ENCODE results near the gene ZEB2. TPM values are rescaled to one million over a fixed set of nuclear protein-coding genes. Genes with fewer than 3 reads are reported as not detected.

ZEB2 gene
- total RNA-seq, 1 experiment from 2014 or later = 29.4 TPM

DNA sequence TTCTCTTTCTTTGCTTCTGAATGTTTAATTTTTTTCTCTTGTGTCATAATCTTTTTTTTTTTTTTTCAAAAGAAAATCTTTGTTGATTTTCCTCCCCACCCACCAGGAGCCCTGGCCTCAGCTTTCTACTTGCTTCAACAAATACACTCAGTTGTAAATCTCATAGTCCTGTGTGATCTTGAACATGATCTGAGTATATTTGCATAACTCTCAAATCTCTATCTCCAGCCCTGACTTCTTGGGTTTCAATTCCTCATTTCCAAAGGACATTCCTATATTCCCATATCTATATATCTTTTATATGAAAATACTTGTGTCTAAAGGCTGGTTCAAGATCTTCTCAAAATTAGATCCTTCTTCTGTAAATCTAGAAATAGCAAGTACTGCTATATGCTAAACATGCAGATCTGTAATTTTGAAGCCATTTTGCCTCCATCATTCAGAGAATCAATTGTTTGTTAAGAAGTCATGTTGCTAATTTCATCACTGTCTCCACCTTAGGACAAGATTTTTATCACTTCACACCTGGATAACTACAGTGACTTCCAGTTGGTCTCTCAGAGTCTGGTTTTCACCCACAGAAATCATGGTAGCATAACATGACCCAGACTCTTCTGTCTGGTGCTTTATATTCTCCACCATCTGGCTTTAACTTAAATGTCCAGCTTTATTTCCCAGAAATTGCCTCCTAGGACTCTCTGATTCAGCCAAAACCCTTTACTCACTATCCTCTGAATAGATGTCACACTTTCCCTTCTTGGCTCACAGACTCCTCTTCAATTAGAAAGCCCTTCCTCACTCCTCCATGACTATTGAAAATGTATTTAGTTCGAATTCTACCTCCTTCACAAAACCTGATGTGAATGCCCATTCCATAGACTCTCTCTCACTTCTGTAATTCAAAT, 98.1 kb downstream of the ZEB2 start:
- H3K9ac ChIP-seq (ENCODE audit: low read length) = no peak overlapping the region
- H4K20me1 ChIP-seq (ENCODE audit: insufficient read depth, low read depth, low read length) = no peaks in the 10 kb centered on the region
- no peaks in the 10 kb centered on the region for H3K36me3 ChIP-seq (ENCODE audit: insufficient read depth, low read length)
- no peak overlapping the region for H2AFZ ChIP-seq (ENCODE audit: low read length)
- DNase-seq = no peak
- no peaks in the 10 kb centered on the region for H3K9me3 ChIP-seq (ENCODE audit: low read length)
- no peak overlapping the region for H3K27ac ChIP-seq (ENCODE audit: low read length)
- H3K9me2 ChIP-seq (replicated peaks; ENCODE audit: insufficient read depth, low read length) = no peaks in the 10 kb centered on the region
- H3K4me2 ChIP-seq (ENCODE audit: low read depth, low read length, poor library complexity, severe bottlenecking) = no peak overlapping the region
- no peaks in the 10 kb centered on the region for H3K27me3 ChIP-seq (ENCODE audit: low read length)
- H3K79me2 ChIP-seq (ENCODE audit: low read length) = no peaks in the 10 kb centered on the region
- H3K4me1 ChIP-seq (ENCODE audit: low read length) = peaks cover 26% of the 10 kb centered on the region
- H3K4me3 ChIP-seq (ENCODE audit: low read length) = no peak overlapping the region

GRCh38 chr2:144419218-144419617, 100.7 kb downstream of the ZEB2 start:
- Histone ChIP-seq H3K9ac (ENCODE audit: low read length) (no peak overlapping the region), H3K4me3 (ENCODE audit: low read length) (no peak overlapping the region), H4K20me1 (ENCODE audit: insufficient read depth, low read depth, low read length) (no peaks in the 10 kb centered on the region), H3K27me3 (ENCODE audit: low read length) (no peaks in the 10 kb centered on the region), H3K79me2 (ENCODE audit: low read length) (no peaks in the 10 kb centered on the region), H3K27ac (ENCODE audit: low read length) (no peak overlapping the region), H3K4me1 (ENCODE audit: low read length) (peaks cover 10% of the 10 kb centered on the region), H3K4me2 (ENCODE audit: low read depth, low read length, poor library complexity, severe bottlenecking) (no peak overlapping the region), H2AFZ (ENCODE audit: low read length) (no peak overlapping the region), H3K36me3 (ENCODE audit: insufficient read depth, low read length) (no peaks in the 10 kb centered on the region), H3K9me3 (ENCODE audit: low read length) (no peaks in the 10 kb centered on the region), H3K9me2 (replicated peaks; ENCODE audit: insufficient read depth, low read length) (no peaks in the 10 kb centered on the region)
- no peak for DNase-seq

GRCh38 chr2:144415386-144415785, 104.5 kb downstream of the ZEB2 start:
- H3K79me2 ChIP-seq (ENCODE audit: low read length) = no peaks in the 10 kb centered on the region

DNA sequence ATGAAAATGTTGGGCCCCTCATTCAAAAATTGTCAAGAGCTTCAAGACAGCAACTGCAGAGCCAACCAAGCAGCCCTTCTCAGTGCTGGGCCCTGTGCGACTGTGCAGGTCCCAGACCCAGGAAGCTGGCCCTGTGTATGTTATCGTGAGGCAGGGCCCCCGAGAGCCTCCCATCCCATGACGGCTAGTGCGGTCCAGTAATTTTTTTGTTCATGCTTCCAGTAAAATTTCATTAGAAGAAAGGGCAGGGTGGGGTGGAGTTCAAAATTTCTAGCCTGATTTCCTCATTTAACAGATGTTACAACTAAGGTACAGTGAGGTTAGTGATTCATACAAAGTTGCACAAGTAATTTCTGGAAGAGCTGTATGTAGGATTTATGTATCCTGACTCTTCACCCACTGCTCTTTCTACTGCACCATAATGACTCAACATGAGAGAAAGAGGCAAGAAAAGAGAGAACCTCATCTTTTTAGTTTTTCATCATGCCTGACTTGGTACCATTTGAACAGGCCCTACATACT, 105.5 kb downstream of the ZEB2 start:
- Histone ChIP-seq H3K4me1 (ENCODE audit: low read length) (no peaks in the 10 kb centered on the region), H3K9ac (ENCODE audit: low read length) (no peak overlapping the region), H3K4me3 (ENCODE audit: low read length) (no peak overlapping the region), H3K9me2 (replicated peaks; ENCODE audit: insufficient read depth, low read length) (no peaks in the 10 kb centered on the region), H3K79me2 (ENCODE audit: low read length) (no peaks in the 10 kb centered on the region), H3K4me2 (ENCODE audit: low read depth, low read length, poor library complexity, severe bottlenecking) (no peak overlapping the region), H3K27ac (ENCODE audit: low read length) (no peak overlapping the region), H3K36me3 (ENCODE audit: insufficient read depth, low read length) (no peaks in the 10 kb centered on the region), H3K9me3 (ENCODE audit: low read length) (no peaks in the 10 kb centered on the region), H3K27me3 (ENCODE audit: low read length) (no peaks in the 10 kb centered on the region), H4K20me1 (ENCODE audit: insufficient read depth, low read depth, low read length) (no peaks in the 10 kb centered on the region), H2AFZ (ENCODE audit: low read length) (no peak overlapping the region)
- DNase-seq = no peak

More at GRCh38 chr2:144415386-144415785, 104.5 kb downstream of the ZEB2 start:
- Histone ChIP-seq H3K27ac (ENCODE audit: low read length) (no peak overlapping the region), H2AFZ (ENCODE audit: low read length) (no peak overlapping the region), H3K4me3 (ENCODE audit: low read length) (no peak overlapping the region), H3K36me3 (ENCODE audit: insufficient read depth, low read length) (no peaks in the 10 kb centered on the region), H3K9ac (ENCODE audit: low read length) (no peak overlapping the region), H3K4me1 (ENCODE audit: low read length) (no peaks in the 10 kb centered on the region), H3K27me3 (ENCODE audit: low read length) (no peaks in the 10 kb centered on the region), H3K4me2 (ENCODE audit: low read depth, low read length, poor library complexity, severe bottlenecking) (no peak overlapping the region), H3K9me3 (ENCODE audit: low read length) (no peaks in the 10 kb centered on the region), H4K20me1 (ENCODE audit: insufficient read depth, low read depth, low read length) (no peaks in the 10 kb centered on the region), H3K9me2 (replicated peaks; ENCODE audit: insufficient read depth, low read length) (no peaks in the 10 kb centered on the region)
- DNase-seq = no peak

- H3K9me2 ChIP-seq (replicated peaks; ENCODE audit: insufficient read depth, low read length) = no peaks in the 10 kb centered on the region
- H3K4me3 ChIP-seq (ENCODE audit: low read length) = no peak overlapping the region
- no peaks in the 10 kb centered on the region for H3K79me2 ChIP-seq (ENCODE audit: low read length)
- H3K9ac ChIP-seq (ENCODE audit: low read length) = no peak overlapping the region
- peaks cover 2% of the 10 kb centered on the region; the same call in 1 of the 2 replicates for H3K36me3 ChIP-seq (ENCODE audit: insufficient read depth, low read length)
- H3K27ac ChIP-seq (ENCODE audit: low read length) = no peak overlapping the region
- no peak overlapping the region for H2AFZ ChIP-seq (ENCODE audit: low read length)
- H4K20me1 ChIP-seq (ENCODE audit: insufficient read depth, low read depth, low read length) = no peaks in the 10 kb centered on the region
- H3K4me2 ChIP-seq (ENCODE audit: low read depth, low read length, poor library complexity, severe bottlenecking) = no peak overlapping the region
- DNase-seq = no peak
- H3K9me3 ChIP-seq (ENCODE audit: low read length) = peaks cover 2% of the 10 kb centered on the region; the same call in 1 of the 2 replicates
- H3K27me3 ChIP-seq (ENCODE audit: low read length) = no peaks in the 10 kb centered on the region
- H3K4me1 ChIP-seq (ENCODE audit: low read length) = no peaks in the 10 kb centered on the region
These were observed 107.2 kb downstream of the ZEB2 start for GRCh38 chr2:144412709-144413108.

- Histone ChIP-seq H4K20me1 (ENCODE audit: insufficient read depth, low read depth, low read length) (no peaks in the 10 kb centered on the region), H3K4me1 (ENCODE audit: low read length) (peaks cover 8% of the 10 kb centered on the region), H3K79me2 (ENCODE audit: low read length) (no peaks in the 10 kb centered on the region)
These were observed 108.4 kb downstream of the ZEB2 start for GRCh38 chr2:144411473-144411872.

GRCh38 chr2:144409241-144409640, 110.7 kb downstream of the ZEB2 start:
- H3K27me3 ChIP-seq (ENCODE audit: low read length) = no peaks in the 10 kb centered on the region
- H3K9ac ChIP-seq (ENCODE audit: low read length) = no peak overlapping the region
- peaks cover 22% of the 10 kb centered on the region for H3K4me1 ChIP-seq (ENCODE audit: low read length)
- no peak for DNase-seq
- no peak overlapping the region for H3K4me3 ChIP-seq (ENCODE audit: low read length)
- H2AFZ ChIP-seq (ENCODE audit: low read length) = no peak overlapping the region
- H4K20me1 ChIP-seq (ENCODE audit: insufficient read depth, low read depth, low read length) = no peaks in the 10 kb centered on the region
- H3K27ac ChIP-seq (ENCODE audit: low read length) = no peak overlapping the region
- H3K36me3 ChIP-seq (ENCODE audit: insufficient read depth, low read length) = peaks cover 8% of the 10 kb centered on the region; the same call in 1 of the 2 replicates
- peaks cover 2% of the 10 kb centered on the region; the same call in 1 of the 2 replicates for H3K9me3 ChIP-seq (ENCODE audit: low read length)
- H3K4me2 ChIP-seq (ENCODE audit: low read depth, low read length, poor library complexity, severe bottlenecking) = no peak overlapping the region
- H3K79me2 ChIP-seq (ENCODE audit: low read length) = no peaks in the 10 kb centered on the region
- no peaks in the 10 kb centered on the region for H3K9me2 ChIP-seq (replicated peaks; ENCODE audit: insufficient read depth, low read length)

More at GRCh38 chr2:144411473-144411872, 108.4 kb downstream of the ZEB2 start:
- Histone ChIP-seq H2AFZ (ENCODE audit: low read length) (no peak overlapping the region), H3K9me3 (ENCODE audit: low read length) (peaks cover 2% of the 10 kb centered on the region; the same call in 1 of the 2 replicates), H3K36me3 (ENCODE audit: insufficient read depth, low read length) (peaks cover 8% of the 10 kb centered on the region; the same call in 1 of the 2 replicates), H3K9me2 (replicated peaks; ENCODE audit: insufficient read depth, low read length) (no peaks in the 10 kb centered on the region), H3K27ac (ENCODE audit: low read length) (no peak overlapping the region), H3K4me3 (ENCODE audit: low read length) (no peak overlapping the region), H3K9ac (ENCODE audit: low read length) (no peak overlapping the region), H3K4me2 (ENCODE audit: low read depth, low read length, poor library complexity, severe bottlenecking) (no peak overlapping the region), H3K27me3 (ENCODE audit: low read length) (no peaks in the 10 kb centered on the region)
- no peak for DNase-seq

- no peaks in the 10 kb centered on the region for H4K20me1 ChIP-seq (ENCODE audit: insufficient read depth, low read depth, low read length)
- H3K4me3 ChIP-seq (ENCODE audit: low read length) = no peak overlapping the region
- H3K9me2 ChIP-seq (replicated peaks; ENCODE audit: insufficient read depth, low read length) = no peaks in the 10 kb centered on the region
- no peak overlapping the region for H3K4me2 ChIP-seq (ENCODE audit: low read depth, low read length, poor library complexity, severe bottlenecking)
- DNase-seq = no peak
- H3K36me3 ChIP-seq (ENCODE audit: insufficient read depth, low read length) = peaks cover 8% of the 10 kb centered on the region; the same call in 1 of the 2 replicates
- H3K9ac ChIP-seq (ENCODE audit: low read length) = no peak overlapping the region
- H3K27ac ChIP-seq (ENCODE audit: low read length) = no peak overlapping the region
- peaks cover 2% of the 10 kb centered on the region; the same call in 1 of the 2 replicates for H3K9me3 ChIP-seq (ENCODE audit: low read length)
- no peaks in the 10 kb centered on the region for H3K79me2 ChIP-seq (ENCODE audit: low read length)
- peaks cover 36% of the 10 kb centered on the region for H3K4me1 ChIP-seq (ENCODE audit: low read length)
- no peak overlapping the region for H2AFZ ChIP-seq (ENCODE audit: low read length)
- no peaks in the 10 kb centered on the region for H3K27me3 ChIP-seq (ENCODE audit: low read length)
These were observed 112.7 kb downstream of the ZEB2 start for GRCh38 chr2:144407262-144407661.

All from Karpas-422 (cell line).